Endodermal cell (in vitro differentiated cells): ENCODE data around the gene CAND2. TPM values are rescaled to one million over a fixed set of nuclear protein-coding genes. Genes with fewer than 3 reads are reported as not detected.

Experiments used
- DNase-seq: peaks from one replicate; pipeline ENCODE4 v3.0.0-alpha.2; 2017
- H3K27ac ChIP-seq: 2 replicates; pipeline ENCODE4 v1.5.1; 2013; ENCODE audit warnings: mild to moderate bottlenecking, low read depth, low read length, moderate library complexity
- H3K27me3 ChIP-seq: 2 replicates; pipeline ENCODE4 v1.6.1; 2013; ENCODE audit warnings: mild to moderate bottlenecking, low read length, moderate library complexity; ENCODE audit not compliant: insufficient read depth, control insufficient read depth, poor library complexity, severe bottlenecking
- H3K36me3 ChIP-seq: 2 replicates; pipeline ENCODE4 v1.7.0; 2013; ENCODE audit warnings: mild to moderate bottlenecking, low read length, moderate library complexity; ENCODE audit not compliant: control insufficient read depth, insufficient read depth
- H3K4me1 ChIP-seq: one replicate; pipeline ENCODE4 v1.7.0; 2013; ENCODE audit warnings: low read length; ENCODE audit not compliant: control insufficient read depth, insufficient read depth
- H3K4me3 ChIP-seq: 2 replicates; pipeline ENCODE4 v1.5.1; 2013; ENCODE audit warnings: mild to moderate bottlenecking, low read length, moderate library complexity
- H3K9ac ChIP-seq: 2 replicates; pipeline ENCODE4 v1.6.1; 2013; ENCODE audit warnings: mild to moderate bottlenecking, low read length, moderate library complexity; ENCODE audit not compliant: poor library complexity, severe bottlenecking; ENCODE audit errors: extremely low read depth
- H3K9me3 ChIP-seq: 2 replicates; pipeline ENCODE4 v1.6.1; 2013; ENCODE audit warnings: mild to moderate bottlenecking, low read length, moderate library complexity; ENCODE audit not compliant: control insufficient read depth
- H3K27ac Mint-ChIP-seq: 2 replicates; pipeline ENCODE4 v1.8.0; 2020; ENCODE audit warnings: mixed read lengths
- H3K27me3 Mint-ChIP-seq: 2 replicates; pipeline ENCODE4 v1.8.0; 2021; ENCODE audit warnings: mild to moderate bottlenecking, mixed read lengths; ENCODE audit not compliant: insufficient read depth
- H3K36me3 Mint-ChIP-seq: 2 replicates; pipeline ENCODE4 v1.8.0; 2020; ENCODE audit warnings: low read depth, mixed read lengths
- H3K4me1 Mint-ChIP-seq: 2 replicates; pipeline ENCODE4 v1.8.0; 2020; ENCODE audit warnings: mixed read lengths
- H3K4me3 Mint-ChIP-seq: 2 replicates; pipeline ENCODE4 v1.8.0; 2020; ENCODE audit warnings: mild to moderate bottlenecking, moderate library complexity, mixed read lengths
- H3K9me3 Mint-ChIP-seq: 2 replicates; pipeline ENCODE4 v1.8.0; 2020; ENCODE audit warnings: mild to moderate bottlenecking, mixed read lengths
- CTCF ChIP-seq: fragments of 200-600 bp; sonication (generic); conservative IDR thresholded peaks from 2 replicates; pipeline ENCODE4 v1.5.0; 2021; ENCODE audit warnings: antibody characterized with exemption, mild to moderate bottlenecking
- WGBS, 2 experiments: methylation state at CpG; one replicate each; pipeline versions ENCODE4 v1.1.5 to v1.1.7; 2013; ENCODE audit warnings: missing lambda C conversion rate in 2 of 2, mixed read lengths in 1 of 2; ENCODE audit not compliant: insufficient coverage in 1 of 2, insufficient read length in 1 of 2; 5-methylcytosine and 5-hydroxymethylcytosine counted together
- total RNA-seq, 2 donors: library from RNA; stranded (reverse); fragmentation: NEBNext Ultra II Directional in 1 of 2; extraction: Animal tissue kit (Norgen Biotek cat#: 25700) in 1 of 2; gene quantifications; 2 replicates in 1 of 2; 3 replicates in 1 of 2; pipeline ENCODE4 v1.2.1, GENCODE V29; 2021

CAND2 gene
- total RNA-seq, 2 donors from 2014 or later = 7.8 to 15.0 TPM

GRCh38 chr3:12750658-12751071, 45.8 kb upstream of the CAND2 start:
- Mint-ChIP-seq H3K36me3 (no peaks in the 10 kb centered on the region), H3K4me1 (peaks cover 9% of the 10 kb centered on the region), H3K27ac (no peak overlapping the region), H3K27me3 (peaks cover 20% of the 10 kb centered on the region), H3K9me3 (no peaks in the 10 kb centered on the region), H3K4me3 (no peak overlapping the region)
- DNase-seq = no peak
- H3K4me1 ChIP-seq = no peaks in the 10 kb centered on the region
- H3K9ac ChIP-seq = no peak overlapping the region
- WGBS, 2 experiments = 84 to 90% methylated on average over 4 of the region's 4 CpGs
- H3K27ac ChIP-seq = no peak overlapping the region
- no peak for TF ChIP-seq CTCF
- no peak overlapping the region for H3K4me3 ChIP-seq
- no peaks in the 10 kb centered on the region for H3K9me3 ChIP-seq
- no peaks in the 10 kb centered on the region for H3K36me3 ChIP-seq
- H3K27me3 ChIP-seq = peaks cover 17% of the 10 kb centered on the region

DNA sequence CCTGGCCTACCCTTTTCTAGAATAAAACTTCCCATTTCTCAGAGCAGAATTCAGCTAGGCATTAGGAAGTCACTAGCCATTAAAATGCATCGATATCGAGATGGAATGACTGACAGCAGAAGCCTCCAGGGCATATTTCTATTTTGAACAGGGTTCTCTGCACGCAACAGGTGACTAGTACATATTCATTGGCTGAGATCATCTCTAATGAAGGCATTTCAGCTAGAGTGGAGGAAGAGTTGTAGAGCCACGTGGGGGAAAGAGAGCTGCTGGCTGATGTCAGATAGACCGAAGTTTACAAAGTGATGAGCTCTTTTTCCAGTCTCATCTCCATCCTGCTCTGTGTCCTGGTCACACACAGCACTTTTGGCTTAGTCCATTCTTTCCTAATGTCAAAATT, 44.9 kb upstream of the CAND2 start:
- Histone ChIP-seq H3K9ac (no peak overlapping the region), H3K4me1 (no peaks in the 10 kb centered on the region), H3K4me3 (no peak overlapping the region), H3K27me3 (peaks cover 26% of the 10 kb centered on the region), H3K27ac (no peak overlapping the region), H3K9me3 (no peaks in the 10 kb centered on the region), H3K36me3 (no peaks in the 10 kb centered on the region)
- 89 to 95% methylated on average over 5 of the region's 5 CpGs for WGBS, 2 experiments
- H3K4me1 Mint-ChIP-seq = peaks cover 5% of the 10 kb centered on the region
- no peak for DNase-seq
- H3K27ac Mint-ChIP-seq = no peak overlapping the region
- peaks cover 28% of the 10 kb centered on the region for H3K27me3 Mint-ChIP-seq
- H3K36me3 Mint-ChIP-seq = no peaks in the 10 kb centered on the region
- TF ChIP-seq CTCF = no peak
- no peaks in the 10 kb centered on the region for H3K9me3 Mint-ChIP-seq
- H3K4me3 Mint-ChIP-seq = no peak overlapping the region

- no peak overlapping the region for H3K4me3 Mint-ChIP-seq
- 42 to 45% methylated on average over 3 of the region's 3 CpGs for WGBS, 2 experiments
- Histone ChIP-seq H3K27ac (no peak overlapping the region), H3K4me1 (no peaks in the 10 kb centered on the region), H3K9me3 (no peaks in the 10 kb centered on the region), H3K36me3 (no peaks in the 10 kb centered on the region), H3K9ac (no peak overlapping the region), H3K4me3 (no peak overlapping the region), H3K27me3 (peaks cover 32% of the 10 kb centered on the region)
- no peaks in the 10 kb centered on the region for H3K36me3 Mint-ChIP-seq
- no peaks in the 10 kb centered on the region for H3K9me3 Mint-ChIP-seq
- H3K27ac Mint-ChIP-seq = no peak overlapping the region
- TF ChIP-seq CTCF = no peak
- DNase-seq = no peak
- H3K27me3 Mint-ChIP-seq = peaks cover 33% of the 10 kb centered on the region
- no peaks in the 10 kb centered on the region for H3K4me1 Mint-ChIP-seq
Measured at GRCh38 chr3:12752102-12752501, 44.4 kb upstream of the CAND2 start.
